Tibial nerve (tissue), 4 donors: ENCODE results near the gene CCDC17. TPM values are rescaled to one million over a fixed set of nuclear protein-coding genes. Genes with fewer than 3 reads are reported as not detected.

Experiments
- DNase-seq, 2 donors: peaks; one replicate each; pipeline ENCODE4 v3.0.0-alpha.2; 2019; ENCODE audit warnings: low spot score in 2 of 2
- H3K27ac ChIP-seq, 4 donors: fragments of 200-600 bp; sonication (generic) in 3 of 4; one replicate each; pipeline ENCODE4 v1.5.1; 2017 to 2019; ENCODE audit warnings: mild to moderate bottlenecking in 1 of 4
- H3K27me3 ChIP-seq, 2 donors: fragments of 200-600 bp; sonication (generic) in 1 of 2; one replicate each; pipeline versions ENCODE4 v1.5.1 to v1.6.0; 2017 to 2019
- H3K36me3 ChIP-seq, 3 donors: fragments of 200-600 bp; sonication (generic); one replicate each; pipeline ENCODE4 v1.5.1; 2018 to 2019
- H3K4me1 ChIP-seq, 4 donors: fragments of 200-600 bp; sonication (generic) in 3 of 4; one replicate each; pipeline ENCODE4 v1.5.1; 2017 to 2019
- H3K4me3 ChIP-seq, 4 donors: fragments of 200-600 bp; sonication (generic) in 3 of 4; one replicate each; pipeline ENCODE4 v1.5.1; 2017 to 2019; ENCODE audit warnings: mild to moderate bottlenecking in 1 of 4, moderate library complexity in 1 of 4
- H3K9me3 ChIP-seq, 4 donors: fragments of 200-600 bp; sonication (generic) in 3 of 4; one replicate each; pipeline ENCODE4 v1.5.1; 2017 to 2019
- CTCF ChIP-seq, 5 experiments: fragments of 200-600 bp in 3 of 5; fragments of 450-650 bp in 2 of 5; sonication (generic) in 3 of 5; IDR thresholded peaks; one replicate each; pipeline ENCODE4 v1.5.1; 2016 to 2019; ENCODE audit warnings: antibody characterized with exemption in 5 of 5, mild to moderate bottlenecking in 3 of 5, moderate library complexity in 2 of 5
- EP300 ChIP-seq, 2 donors: sonication (generic); formaldehyde crosslinking; IDR thresholded peaks; one replicate each; pipeline ENCODE4 v1.6.1; 2017; ENCODE audit warnings: antibody characterized with exemption in 2 of 2, mild to moderate bottlenecking in 1 of 2
- POLR2A ChIP-seq, 2 donors: fragments of 450-650 bp; IDR thresholded peaks; one replicate each; pipeline ENCODE4 v1.6.1; 2017; ENCODE audit warnings: antibody characterized with exemption in 2 of 2, mild to moderate bottlenecking in 2 of 2, moderate library complexity in 2 of 2
- WGBS, 2 donors: methylation state at CpG; one replicate each; pipeline ENCODE4 v1.1.5; 2018; 5-methylcytosine and 5-hydroxymethylcytosine counted together
- total RNA-seq, 4 donors: library from RNA; depleted of rRNA; stranded (reverse); fragments of >200 nt; gene quantifications; one replicate each; pipeline ENCODE4 v1.1.0, GENCODE V29; 2016

Gene CCDC17
- total RNA-seq, 4 donors from 2014 or later: 0.44 to 5.9 (median 4.3) TPM

GRCh38 chr1:45619149-45619921 lies 4.5 kb downstream of the CCDC17 start:
- H3K9me3 ChIP-seq: no peaks in the 10 kb centered on the region
- no peak for DNase-seq
- TF ChIP-seq CTCF (IDR thresholded peaks at IDR 0.05): no peak
- peak; percentile 68 to 75 for TF ChIP-seq EP300 (IDR thresholded peaks at IDR 0.05)
- no peak overlapping the region for H3K4me3 ChIP-seq
- no peaks in the 10 kb centered on the region for H3K27me3 ChIP-seq
- peak overlapping the region in 2 of 4 donors; percentile 36 to 76 for H3K27ac ChIP-seq
- H3K36me3 ChIP-seq: peaks cover 0 to 94% (median 32%) of the 10 kb centered on the region in 3 donors
- WGBS, 2 donors: 62 to 66% methylated on average over 8 of the region's 8 CpGs
- H3K4me1 ChIP-seq: peaks cover 0 to 33% (median 2%) of the 10 kb centered on the region in 4 donors

DNA sequence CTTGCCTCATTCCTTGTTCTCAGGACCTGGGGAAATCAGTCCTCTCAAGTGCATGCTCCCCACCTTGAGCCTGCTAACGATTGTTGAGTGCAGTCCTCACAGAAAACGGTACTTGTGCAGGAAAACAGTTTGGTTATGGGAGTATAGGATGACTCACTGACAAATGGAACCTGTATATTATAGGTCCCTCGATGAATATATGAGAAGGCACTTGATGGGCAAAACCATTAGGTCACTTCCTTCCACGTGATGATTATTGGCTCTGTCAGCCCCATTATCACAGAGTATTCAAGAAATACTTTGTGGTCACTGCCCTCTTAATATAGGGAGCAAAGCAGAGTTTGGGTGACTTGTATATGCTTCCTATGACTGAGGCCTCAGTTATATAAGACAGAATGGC lies 6.2 kb downstream of the CCDC17 start:
- no peak overlapping the region for H3K27ac ChIP-seq
- no peaks in the 10 kb centered on the region for H3K9me3 ChIP-seq
- peaks cover 0 to 16% (median 2%) of the 10 kb centered on the region in 4 donors for H3K4me1 ChIP-seq
- WGBS, 2 donors: 73 to 78% methylated on average over 4 of the region's 4 CpGs
- no peak overlapping the region for H3K4me3 ChIP-seq
- TF ChIP-seq EP300 (IDR thresholded peaks at IDR 0.05) (no peak), CTCF (IDR thresholded peaks at IDR 0.05) (no peak), POLR2A (IDR thresholded peaks at IDR 0.05) (no peak)
- peaks cover 0 to 93% (median 26%) of the 10 kb centered on the region in 3 donors for H3K36me3 ChIP-seq
- DNase-seq: no peak
- H3K27me3 ChIP-seq: no peaks in the 10 kb centered on the region

DNA sequence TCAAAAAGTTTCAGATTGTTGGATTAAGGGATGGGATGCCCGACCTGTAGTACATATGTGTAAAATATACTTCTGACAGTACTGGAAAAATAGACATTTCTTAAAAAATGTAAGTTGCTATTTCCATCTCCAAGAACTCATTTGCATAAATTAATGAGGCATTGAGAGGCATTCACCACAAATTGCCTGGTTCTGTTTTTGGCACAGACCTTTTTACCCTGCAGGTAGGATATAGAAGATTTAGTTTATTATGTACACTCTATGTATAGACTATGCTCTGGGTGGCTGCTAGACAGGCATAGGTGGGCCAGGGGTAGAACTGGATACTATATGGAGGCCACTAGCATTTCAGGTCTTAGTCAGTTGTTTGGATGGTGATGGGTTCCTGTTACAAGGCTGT lies 8.0 kb downstream of the CCDC17 start:
- no peak for DNase-seq
- peaks cover 0 to 83% (median 26%) of the 10 kb centered on the region in 3 donors for H3K36me3 ChIP-seq
- H3K4me1 ChIP-seq: no peaks in the 10 kb centered on the region
- no peaks in the 10 kb centered on the region for H3K9me3 ChIP-seq
- no peak overlapping the region for H3K4me3 ChIP-seq
- TF ChIP-seq POLR2A (IDR thresholded peaks at IDR 0.05) (no peak), CTCF (IDR thresholded peaks at IDR 0.05) (no peak), EP300 (IDR thresholded peaks at IDR 0.05) (no peak)
- no peak overlapping the region for H3K27ac ChIP-seq
- H3K27me3 ChIP-seq: no peaks in the 10 kb centered on the region
- 73 to 97% methylated on average over 1 of the region's 1 CpG for WGBS, 2 donors

DNA sequence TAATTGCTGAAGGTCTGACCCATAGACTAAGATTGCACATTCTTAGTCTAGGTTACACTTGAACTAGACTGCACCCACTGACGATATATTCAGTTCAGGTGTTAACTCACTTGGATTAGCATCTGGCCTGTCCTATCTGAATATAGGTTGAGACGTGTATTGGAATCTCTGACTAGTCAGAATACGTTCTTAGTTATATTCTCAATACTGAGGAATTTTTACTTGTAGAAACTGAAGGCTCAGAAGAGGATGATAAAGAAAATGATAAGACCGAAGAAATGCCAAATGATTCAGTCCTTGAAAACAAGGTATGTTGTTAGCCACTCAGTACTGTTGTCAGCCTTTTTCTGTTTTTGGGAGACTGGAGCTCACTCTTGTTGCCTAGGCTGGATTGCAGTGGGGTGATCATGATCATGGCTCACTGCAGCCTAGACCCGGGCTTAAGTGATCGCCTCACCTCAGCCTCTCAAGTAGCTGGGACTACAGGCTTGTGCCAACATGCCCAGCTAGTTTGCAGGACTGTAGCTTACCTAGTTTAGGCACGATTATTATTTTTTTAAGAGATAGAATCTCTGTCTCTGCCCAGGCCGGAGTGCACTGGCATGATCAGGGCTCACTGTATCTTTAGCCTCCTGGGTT lies 10.8 kb downstream of the CCDC17 start:
- TF ChIP-seq POLR2A (IDR thresholded peaks at IDR 0.05): no peak
- Histone ChIP-seq H3K9me3 (no peaks in the 10 kb centered on the region), H3K4me1 (peaks cover 0 to 5% (median 0%) of the 10 kb centered on the region in 4 donors), H3K4me3 (no peak overlapping the region), H3K27ac (no peak overlapping the region), H3K27me3 (no peaks in the 10 kb centered on the region), H3K36me3 (peaks cover 0 to 82% (median 33%) of the 10 kb centered on the region in 3 donors)
- no peak for DNase-seq
- WGBS, 2 donors: 83 to 92% methylated on average over 8 of the region's 8 CpGs

- TF ChIP-seq CTCF (IDR thresholded peaks at IDR 0.05) (no peak), POLR2A (IDR thresholded peaks at IDR 0.05) (no peak), EP300 (IDR thresholded peaks at IDR 0.05) (no peak)
- no peak for DNase-seq
- H3K27ac ChIP-seq: no peak overlapping the region
- no peak overlapping the region for H3K4me3 ChIP-seq
- no peaks in the 10 kb centered on the region for H3K9me3 ChIP-seq
- peaks cover 0 to 77% (median 12%) of the 10 kb centered on the region in 3 donors for H3K36me3 ChIP-seq
- 94% methylated on average over 10 of the region's 10 CpGs for WGBS, 2 donors
- H3K27me3 ChIP-seq: no peaks in the 10 kb centered on the region
- peaks cover 0 to 5% (median 0%) of the 10 kb centered on the region in 4 donors for H3K4me1 ChIP-seq
These were observed 13.1 kb downstream of the CCDC17 start for GRCh38 chr1:45610589-45611226.
